ENCODE results near the gene ANO7.

- TF ChIP-seq, protein P1, sequence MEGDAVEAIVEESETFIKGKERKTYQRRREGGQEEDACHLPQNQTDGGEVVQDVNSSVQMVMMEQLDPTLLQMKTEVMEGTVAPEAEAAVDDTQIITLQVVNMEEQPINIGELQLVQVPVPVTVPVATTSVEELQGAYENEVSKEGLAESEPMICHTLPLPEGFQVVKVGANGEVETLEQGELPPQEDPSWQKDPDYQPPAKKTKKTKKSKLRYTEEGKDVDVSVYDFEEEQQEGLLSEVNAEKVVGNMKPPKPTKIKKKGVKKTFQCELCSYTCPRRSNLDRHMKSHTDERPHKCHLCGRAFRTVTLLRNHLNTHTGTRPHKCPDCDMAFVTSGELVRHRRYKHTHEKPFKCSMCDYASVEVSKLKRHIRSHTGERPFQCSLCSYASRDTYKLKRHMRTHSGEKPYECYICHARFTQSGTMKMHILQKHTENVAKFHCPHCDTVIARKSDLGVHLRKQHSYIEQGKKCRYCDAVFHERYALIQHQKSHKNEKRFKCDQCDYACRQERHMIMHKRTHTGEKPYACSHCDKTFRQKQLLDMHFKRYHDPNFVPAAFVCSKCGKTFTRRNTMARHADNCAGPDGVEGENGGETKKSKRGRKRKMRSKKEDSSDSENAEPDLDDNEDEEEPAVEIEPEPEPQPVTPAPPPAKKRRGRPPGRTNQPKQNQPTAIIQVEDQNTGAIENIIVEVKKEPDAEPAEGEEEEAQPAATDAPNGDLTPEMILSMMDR (IDR thresholded peaks at IDR 0.05; ENCODE audit: low read depth, low read length), result no peak
- no peak for TF ChIP-seq EZH2phosphoT487 (IDR thresholded peaks at IDR 0.05; ENCODE audit: low read depth)
Measured at GRCh38 chr2:241156971-241157441, 31.5 kb upstream of the ANO7 start.

Data from OCI-LY3 (cell line).